GM12878 (cell line): ENCODE results near the gene ZC3H8. TPM values are rescaled to one million over a fixed set of nuclear protein-coding genes. Genes with fewer than 3 reads are reported as not detected.

Source experiments
- ATAC-seq: fragments of 200-7000 bp; cut with Tn5 transposase; 3 replicates; pipeline ENCODE4 v1.9.1; 2020; ENCODE audit warnings: mild to moderate bottlenecking, moderate library complexity
- BruUV-seq: library from RNA; stranded (reverse); fragments of 400-500 nt; replicated peaks from 2 replicates; lab custom pipeline; 2021; lab: Mats Ljungman, UMichigan
- CTCF ChIA-PET: fragments of 300-600 bp; sonication (Branson Sonifier 250); formaldehyde crosslinking; extraction: SDS; loops from one replicate; lab custom pipeline; 2021; ENCODE audit warnings: inconsistent platforms; lab: Yijun Ruan, JAX
- POLR2A ChIA-PET: fragments of 350-600 bp; formaldehyde crosslinking; extraction: SDS; loops from one replicate; lab custom pipeline; 2021; ENCODE audit warnings: inconsistent platforms; lab: Charles Lee
- RAD21 ChIA-PET: fragments of 300-600 bp; sonication (Branson Sonifier 250); formaldehyde crosslinking; loops from one replicate; lab custom pipeline; 2023; ENCODE audit warnings: antibody characterized with exemption; ENCODE audit not compliant: unreplicated experiment; lab: Charles Lee
- SMC1A ChIA-PET: fragments of 300-600 bp; sonication (Branson Sonifier 250); formaldehyde crosslinking; loops from one replicate; lab custom pipeline; 2023; ENCODE audit not compliant: unreplicated experiment, uncharacterized antibody; lab: Charles Lee
- DNase-seq: peaks from one replicate; pipeline ENCODE4 v3.0.0-alpha.2; 2011; ENCODE audit warnings: low read depth, low spot score
- FAIRE-seq: peaks from 3 replicates; lab custom pipeline; 2011; peaks lifted over from hg19 to GRCh38; lab: Jason Lieb, UNC
- H2AFZ ChIP-seq: 2 replicates; pipeline ENCODE4 v1.6.0; 2011; ENCODE audit warnings: low read depth, low read length, control low read depth; ENCODE audit not compliant: control insufficient read depth
- H3K27ac ChIP-seq: 2 replicates; pipeline ENCODE4 v1.5.1; 2011; ENCODE audit warnings: control low read depth; ENCODE audit not compliant: control insufficient read depth, insufficient read depth
- H3K27me3 ChIP-seq, 2 experiments: replicated peaks in 1 of 2; 2 replicates each; pipeline versions ENCODE4 v1.6.0 to v1.6.1; 2011; ENCODE audit warnings: low read length in 1 of 2; ENCODE audit not compliant: control insufficient read depth in 2 of 2, insufficient read depth in 2 of 2
- H3K36me3 ChIP-seq, 2 experiments: 2 replicates each; pipeline ENCODE4 v1.5.1; 2011; ENCODE audit warnings: low read length in 1 of 2; ENCODE audit not compliant: control insufficient read depth in 2 of 2, insufficient read depth in 2 of 2
- H3K4me1 ChIP-seq: 2 replicates; pipeline ENCODE4 v1.6.1; 2011; ENCODE audit warnings: mild to moderate bottlenecking, low read length, moderate library complexity, mixed read lengths; ENCODE audit not compliant: control insufficient read depth, insufficient read depth
- H3K4me2 ChIP-seq: 2 replicates; pipeline ENCODE4 v1.6.0; 2011; ENCODE audit warnings: control low read depth; ENCODE audit not compliant: control insufficient read depth, insufficient read depth
- H3K4me3 ChIP-seq: fragments of 200-600 bp; sonication (generic); 2 replicates; pipeline ENCODE4 v1.5.1; 2016
- H3K79me2 ChIP-seq: 2 replicates; pipeline ENCODE4 v1.6.0; 2011; ENCODE audit warnings: low read length; ENCODE audit not compliant: control insufficient read depth, insufficient read depth
- H3K9ac ChIP-seq: 2 replicates; pipeline ENCODE4 v1.8.0; 2011; ENCODE audit warnings: low read length, control low read depth, mixed read lengths; ENCODE audit not compliant: control insufficient read depth, insufficient read depth
- H3K9me3 ChIP-seq: replicated peaks from 3 replicates; pipeline ENCODE4 v1.5.1; 2011; ENCODE audit warnings: mild to moderate bottlenecking, low read length; ENCODE audit not compliant: control insufficient read depth, insufficient read depth
- H4K20me1 ChIP-seq: 2 replicates; pipeline ENCODE4 v1.6.0; 2011; ENCODE audit not compliant: control insufficient read depth, insufficient read depth
- NRF1 ChIP-seq: conservative IDR thresholded peaks from 2 replicates; pipeline ENCODE4 v1.6.1; 2011; ENCODE audit warnings: mild to moderate bottlenecking, low read depth, low read length, improper control_type of control experiment
- POLR2A ChIP-seq: IDR thresholded peaks from 2 replicates; pipeline ENCODE4 v1.6.1; 2011; ENCODE audit warnings: low read depth, mild to moderate bottlenecking, low read length
- SKIL ChIP-seq: fragments of 450-650 bp; IDR thresholded peaks from 2 replicates; pipeline ENCODE4 v1.6.1; 2017; ENCODE audit warnings: mild to moderate bottlenecking, low read depth, inconsistent platforms; ENCODE audit not compliant: poor library complexity, severe bottlenecking
- SMARCA5 ChIP-seq: fragments of 450-650 bp; IDR thresholded peaks from 2 replicates; pipeline ENCODE4 v1.6.1; 2017; ENCODE audit warnings: mild to moderate bottlenecking
- ZNF274 ChIP-seq: IDR thresholded peaks from one replicate; pipeline ENCODE4 v1.8.0; 2011; ENCODE audit not compliant: insufficient read length, insufficient read depth
- WGBS: methylation state at CpG from one replicate; pipeline ENCODE4 v1.1.6; 2016; ENCODE audit warnings: low lambda C conversion rate; ENCODE audit not compliant: insufficient replicate concordance, insufficient coverage; ENCODE audit errors: missing lambda C conversion rate; 5-methylcytosine and 5-hydroxymethylcytosine counted together
- in situ Hi-C: fragments of 300-500 bp; cut with MboI; formaldehyde crosslinking; loops from 9 replicates; pipeline ENCODE4 v1.14.3; 2018; ENCODE audit warnings: mixed read lengths
- intact Hi-C: fragments of 100-400 bp; cut with micrococcal nuclease; formaldehyde crosslinking; loops from one replicate; pipeline ENCODE4 v1.14.2; 2022; ENCODE audit not compliant: unreplicated experiment
- polyA plus RNA-seq, 11 experiments: library from polyadenylated mRNA; depleted of rRNA in 4 of 11; unstranded in 6 of 11; stranded (reverse) in 5 of 11; fragments of >200 nt; fragmentation: Nextera tagmentation in 4 of 11; fragmentation: Illumina TruSeq in 1 of 11; extraction: Ambion mirVana in 4 of 11; extraction: Trizol in 1 of 11; gene quantifications; 1 replicate in 1 of 11; 2 replicates in 10 of 11; pipeline versions ENCODE4 v1.2.1 to v1.2.3, GENCODE V29; 2011 to 2016; ENCODE audit warnings: inconsistent platforms in 2 of 11, missing spikeins in 2 of 11, low read depth in 1 of 11
- total RNA-seq, 4 experiments: library from RNA; depleted of rRNA in 3 of 4; stranded (reverse); fragments of >200 nt in 3 of 4; fragmentation: Illumina TruSeq in 1 of 4; extraction: Trizol in 1 of 4; gene quantifications; 2 replicates each; pipeline versions ENCODE4 v1.2.1 to v1.2.3, GENCODE V29; 2013 to 2021

ZC3H8 gene
- total and polyA plus RNA-seq, 10 of the 15 experiments (the other 5 are each of a cell fraction or from before 2014, with no cell fraction given), result 9.9 to 28.4 (median 19.5) TPM

- intact Hi-C loops, result no loop called here
- peaks cover 8% of the 10 kb centered on the region for H3K4me1 ChIP-seq
- CTCF ChIA-PET, result no interaction called here
Measured at GRCh38 chr2:112187046-112187715, 67.7 kb downstream of the ZC3H8 start.

More at GRCh38 chr2:112187046-112187715, 67.7 kb downstream of the ZC3H8 start:
- Histone ChIP-seq H3K4me3 (no peak overlapping the region), H3K9me3 (no peaks in the 10 kb centered on the region), H3K4me2 (no peak overlapping the region), H3K79me2 (no peaks in the 10 kb centered on the region), H3K36me3 (no peaks in the 10 kb centered on the region), H3K9ac (no peak overlapping the region), H4K20me1 (no peaks in the 10 kb centered on the region), H2AFZ (peak overlapping the region; percentile 61; the same call in 1 of the 2 replicates), H3K27ac (no peak overlapping the region), H3K27me3 (peaks cover 0 to 2% of the 10 kb centered on the region in 2 experiments; a peak in 2 of 4 replicates)
- ChIA-PET SMC1A (no interaction called here), RAD21 (no interaction called here), POLR2A (no interaction called here)
- ATAC-seq (no peak), DNase-seq (no peak), FAIRE-seq (no peak)
- 94% methylated on average over 31 of the region's 31 CpGs for WGBS
- BruUV-seq, result no TSS peak
- in situ Hi-C loops, result no loop called here
- no peak for TF ChIP-seq POLR2A
- TF ChIP-seq NRF1, result no peak
- no peak for TF ChIP-seq SKIL
- no peak for TF ChIP-seq ZNF274
- no peak for TF ChIP-seq SMARCA5
